Naive B cell (primary cell): ENCODE measurements around the gene CADM4. TPM values are rescaled to one million over a fixed set of nuclear protein-coding genes. Genes with fewer than 3 reads are reported as not detected.
A peak's percentile ranks its signal among the peaks of the same experiment; 100 is the strongest.
"Not testable (repeated sequence)": the region's sequence is repeated elsewhere in the genome, so short reads cannot be mapped to it uniquely, and the experiment has no call there.

Experiments used
- ATAC-seq, 2 donors: fragments of 150-1000 bp; cut with Tn5 transposase; 2 replicates each; pipeline ENCODE4 v1.10.0; 2021; ENCODE audit warnings: low read depth in 2 of 2, mild to moderate bottlenecking in 2 of 2, moderate library complexity in 2 of 2
- DNase-seq: peaks from one replicate; pipeline ENCODE4 v3.0.0; 2022
- H3K27ac Mint-ChIP-seq, 6 donors: one replicate each; pipeline ENCODE4 v1.8.0; 2020 to 2022; ENCODE audit warnings: mild to moderate bottlenecking in 6 of 6, mixed read lengths in 6 of 6, moderate library complexity in 5 of 6, inconsistent platforms in 2 of 6
- H3K27me3 Mint-ChIP-seq, 3 donors: one replicate each; pipeline ENCODE4 v1.8.0; 2021 to 2022; ENCODE audit warnings: mixed read lengths in 3 of 3, mild to moderate bottlenecking in 1 of 3
- H3K36me3 Mint-ChIP-seq, 2 donors: one replicate each; pipeline ENCODE4 v1.8.0; 2020 to 2022; ENCODE audit warnings: mixed read lengths in 2 of 2, inconsistent platforms in 1 of 2, mild to moderate bottlenecking in 1 of 2
- H3K4me1 Mint-ChIP-seq, 3 donors: one replicate each; pipeline ENCODE4 v1.8.0; 2020 to 2022; ENCODE audit warnings: mixed read lengths in 3 of 3, inconsistent platforms in 1 of 3, mild to moderate bottlenecking in 1 of 3, moderate library complexity in 1 of 3
- H3K4me3 Mint-ChIP-seq, 8 donors: one replicate each; pipeline ENCODE4 v1.8.0; 2020 to 2022; ENCODE audit warnings: mild to moderate bottlenecking in 8 of 8, mixed read lengths in 8 of 8, moderate library complexity in 8 of 8, inconsistent platforms in 2 of 8
- H3K9me3 Mint-ChIP-seq, 7 donors: one replicate each; pipeline ENCODE4 v1.8.0; 2020 to 2022; ENCODE audit warnings: mixed read lengths in 7 of 7, mild to moderate bottlenecking in 5 of 7, inconsistent platforms in 2 of 7, moderate library complexity in 1 of 7
- polyA plus RNA-seq, 6 donors: library from polyadenylated mRNA; unstranded; fragments of 300-500 nt; fragmentation: Illumina TruSeq; gene quantifications; one replicate each; pipeline ENCODE4 v1.2.3, GENCODE V29; 2021; ENCODE audit warnings: low read depth in 6 of 6

Gene CADM4
- polyA plus RNA-seq, 6 donors from 2014 or later: 0.12 to 0.22 (median 0.19) TPM; not detected in 2

DNA sequence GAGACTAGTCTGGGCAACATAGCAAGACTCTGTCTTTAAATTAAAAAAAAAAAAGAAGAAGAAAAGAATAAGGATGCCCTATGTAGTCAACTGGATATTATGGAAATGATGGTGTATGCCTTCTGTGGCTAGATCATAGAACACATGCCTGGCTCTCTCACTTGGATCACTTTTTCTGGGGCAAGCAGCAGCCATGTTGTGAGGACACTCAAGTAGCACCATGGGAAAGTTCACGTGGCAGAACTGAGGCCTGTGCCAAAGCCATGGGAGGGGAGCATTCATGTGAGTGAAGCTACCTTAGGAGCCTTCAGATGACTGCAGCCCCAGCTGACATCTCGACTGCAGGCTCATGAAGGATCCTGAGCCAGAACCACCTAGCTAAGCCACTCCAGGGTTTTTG lies 18.4 kb upstream of the CADM4 start:
- DNase-seq: no peak
- H3K4me1 Mint-ChIP-seq: peaks cover 2 to 5% (median 4%) of the 10 kb centered on the region in 3 donors
- no peak for ATAC-seq

DNA sequence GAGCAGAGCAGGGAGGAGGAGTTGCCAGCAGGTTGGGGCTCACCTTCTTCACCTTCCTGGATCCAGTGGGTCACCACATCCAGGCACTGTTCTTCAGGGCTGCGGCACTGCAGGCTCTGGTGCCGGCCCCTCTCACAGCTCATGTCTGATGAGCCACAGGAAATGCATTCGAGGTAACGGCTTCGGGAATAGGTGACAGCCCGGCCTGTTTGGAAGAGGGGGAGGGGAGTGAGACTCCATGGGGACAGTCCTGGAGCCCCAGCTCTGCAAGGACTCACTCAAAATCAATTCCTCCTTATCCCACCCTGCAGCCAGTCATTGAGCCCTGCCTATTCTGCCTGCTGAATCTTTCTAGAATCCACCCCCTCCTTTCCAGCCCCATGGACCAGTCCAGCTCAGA lies 16.8 kb upstream of the CADM4 start:
- peaks cover 2 to 12% (median 6%) of the 10 kb centered on the region in 7 donors for H3K9me3 Mint-ChIP-seq
- ATAC-seq: no peak
- no peaks in the 10 kb centered on the region for H3K27me3 Mint-ChIP-seq
- no peaks in the 10 kb centered on the region for H3K36me3 Mint-ChIP-seq
- H3K4me1 Mint-ChIP-seq: peaks cover 3 to 5% (median 4%) of the 10 kb centered on the region in 3 donors
- no peak overlapping the region for H3K4me3 Mint-ChIP-seq
- H3K27ac Mint-ChIP-seq: no peak overlapping the region
- no peak for DNase-seq

More for the DNA sequence above, 18.4 kb upstream of the CADM4 start:
- Mint-ChIP-seq H3K9me3 (peaks cover 2 to 12% (median 6%) of the 10 kb centered on the region in 7 donors), H3K4me3 (no peak overlapping the region), H3K27ac (peak overlapping the region in 1 of 6 donors; percentile 59), H3K27me3 (no peaks in the 10 kb centered on the region), H3K36me3 (no peaks in the 10 kb centered on the region)

DNA sequence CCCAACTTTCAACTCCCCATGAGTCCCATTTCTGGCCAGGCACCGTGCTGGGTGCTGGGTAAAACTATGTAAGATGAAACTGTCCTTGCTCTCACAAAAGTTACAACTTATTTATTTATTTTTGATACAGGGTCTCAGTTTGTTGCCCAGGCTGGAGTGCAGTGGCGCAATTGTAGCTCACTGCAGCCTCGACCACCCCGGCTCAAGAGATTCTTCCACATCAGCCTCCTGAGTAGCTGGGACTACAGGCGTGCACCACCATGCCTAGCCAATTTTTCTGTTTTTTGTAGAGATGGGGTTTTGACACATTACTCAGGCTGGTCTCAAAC lies 12.9 kb upstream of the CADM4 start:
- H3K27ac Mint-ChIP-seq: no peak overlapping the region
- H3K27me3 Mint-ChIP-seq: peaks cover 0 to 7% (median 0%) of the 10 kb centered on the region in 3 donors
- DNase-seq: no peak
- H3K36me3 Mint-ChIP-seq: no peaks in the 10 kb centered on the region
- H3K4me3 Mint-ChIP-seq: no peak overlapping the region
- H3K9me3 Mint-ChIP-seq: peaks cover 0 to 5% (median 0%) of the 10 kb centered on the region in 7 donors
- peaks cover 2 to 5% (median 3%) of the 10 kb centered on the region in 3 donors for H3K4me1 Mint-ChIP-seq
- no peak for ATAC-seq

DNA sequence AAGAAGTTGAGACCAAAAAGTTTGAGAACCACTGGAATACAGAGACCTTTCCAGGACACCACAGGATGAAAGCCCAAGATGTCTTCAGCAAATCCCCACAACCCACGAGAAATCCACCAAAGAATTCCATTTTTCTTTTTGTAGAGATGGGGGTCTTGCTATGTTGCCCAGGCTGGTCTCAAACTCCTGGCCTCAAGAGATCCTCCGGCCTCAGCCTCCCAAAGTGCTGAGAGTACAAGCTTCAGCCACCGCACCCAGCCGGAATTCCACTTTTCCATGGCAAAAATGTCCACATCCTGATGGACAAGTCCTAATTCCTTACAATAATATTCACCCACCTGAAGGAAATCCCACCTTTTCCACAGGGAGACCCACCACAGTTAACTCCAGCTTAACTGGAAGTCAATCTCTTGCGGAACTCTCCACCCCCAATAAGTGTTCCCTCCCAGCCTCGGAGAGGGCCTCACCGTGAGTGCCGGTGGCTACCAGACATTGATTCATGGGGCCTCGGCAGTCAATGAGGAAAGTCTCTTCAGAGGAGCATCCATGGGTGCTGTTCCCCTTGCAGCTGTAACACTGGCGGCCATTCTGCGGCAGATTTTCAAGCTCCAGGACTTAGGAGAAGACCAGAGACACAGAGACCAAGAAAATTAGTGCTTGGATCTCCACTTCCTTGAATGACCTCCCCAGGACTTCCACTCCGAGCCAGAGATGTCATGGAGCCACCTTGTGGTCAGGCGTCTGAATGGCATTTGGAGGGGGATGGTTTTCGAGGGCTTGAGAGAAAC lies 12.3 kb upstream of the CADM4 start:
- peaks cover 0 to 12% (median 0%) of the 10 kb centered on the region in 3 donors for H3K27me3 Mint-ChIP-seq
- peaks cover 0 to 5% (median 0%) of the 10 kb centered on the region in 3 donors for H3K4me1 Mint-ChIP-seq
- H3K9me3 Mint-ChIP-seq: peaks cover 0 to 4% (median 0%) of the 10 kb centered on the region in 7 donors
- peak; percentile 53 to 61 for ATAC-seq
- H3K27ac Mint-ChIP-seq: no peak overlapping the region
- no peak overlapping the region for H3K4me3 Mint-ChIP-seq
- no peaks in the 10 kb centered on the region for H3K36me3 Mint-ChIP-seq
- DNase-seq: peak; percentile 39

DNA sequence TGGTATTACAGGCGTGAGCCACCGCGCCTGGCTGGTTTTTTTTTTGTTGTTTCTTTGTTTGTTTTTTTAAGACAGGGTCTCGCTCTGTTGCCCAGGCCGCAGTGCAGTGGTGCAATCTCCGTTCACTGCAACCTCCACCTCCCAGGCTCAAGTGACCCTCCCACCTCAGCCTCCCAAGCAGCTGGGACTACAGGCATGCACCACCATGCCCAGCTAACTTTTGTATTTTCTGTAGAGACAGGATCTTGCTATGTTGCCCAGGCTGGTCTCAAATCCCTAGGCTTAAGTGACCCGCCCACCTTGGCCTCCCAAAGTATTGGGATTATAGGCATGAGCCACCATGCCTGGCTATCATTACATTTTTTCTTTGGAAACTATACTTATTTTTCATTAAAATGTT lies 10.6 kb upstream of the CADM4 start:
- H3K9me3 Mint-ChIP-seq, H3K27ac Mint-ChIP-seq, H3K4me1 Mint-ChIP-seq, ATAC-seq, H3K4me3 Mint-ChIP-seq, H3K36me3 Mint-ChIP-seq, DNase-seq: not testable (repeated sequence)
- H3K27me3 Mint-ChIP-seq: peaks cover 0 to 12% (median 0%) of the 10 kb centered on the region in 3 donors

DNA sequence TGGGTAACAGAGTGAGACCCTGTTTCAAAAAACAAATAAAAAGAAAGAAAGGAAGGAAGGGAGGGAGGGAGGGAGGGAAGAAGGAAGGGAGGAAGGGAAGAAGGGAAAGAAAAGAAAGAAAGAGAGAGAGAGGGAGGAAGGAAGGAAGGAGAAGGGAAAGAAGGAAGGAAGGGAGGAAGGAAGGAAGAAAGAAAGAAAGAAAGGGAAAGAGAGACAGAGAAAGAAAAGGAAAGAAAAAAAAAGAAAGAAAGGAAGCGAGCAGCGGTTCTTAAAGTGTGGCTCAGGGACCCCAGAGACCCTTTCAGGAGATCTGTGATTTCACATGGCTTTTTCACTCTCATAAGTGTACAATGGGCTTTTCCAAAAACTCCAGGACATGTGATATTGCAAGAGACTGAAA lies 9.9 kb upstream of the CADM4 start:
- ATAC-seq (no peak), DNase-seq (no peak)
- H3K4me1 Mint-ChIP-seq: peaks cover 0 to 5% (median 0%) of the 10 kb centered on the region in 3 donors
- no peak overlapping the region for H3K4me3 Mint-ChIP-seq
- H3K27me3 Mint-ChIP-seq: peaks cover 0 to 12% (median 2%) of the 10 kb centered on the region in 3 donors
- H3K9me3 Mint-ChIP-seq: peaks cover 0 to 6% (median 0%) of the 10 kb centered on the region in 7 donors
- H3K27ac Mint-ChIP-seq: peak overlapping the region in 1 of 6 donors; percentile 69
- no peaks in the 10 kb centered on the region for H3K36me3 Mint-ChIP-seq

DNA sequence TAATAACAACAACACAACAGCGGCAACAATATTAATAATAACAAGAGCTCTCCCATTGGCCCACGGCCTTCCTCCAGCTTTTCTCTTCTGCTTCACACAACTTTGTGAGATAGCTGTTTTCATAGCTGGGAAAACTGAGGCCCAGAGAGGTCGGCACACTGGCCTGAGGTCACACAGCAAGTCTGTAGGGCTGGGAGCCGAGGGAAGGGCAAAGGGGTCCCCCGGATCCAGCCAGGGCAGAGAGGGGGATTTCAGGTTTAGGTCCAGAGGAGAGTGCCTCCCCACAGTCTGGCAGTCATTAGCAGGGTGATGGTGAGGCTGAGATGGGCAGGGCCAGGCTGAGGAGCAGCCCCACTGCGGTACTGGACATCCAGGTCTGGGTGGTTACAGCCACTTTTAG lies 9.0 kb upstream of the CADM4 start:
- Mint-ChIP-seq H3K36me3 (no peaks in the 10 kb centered on the region), H3K4me1 (peaks cover 0 to 5% (median 0%) of the 10 kb centered on the region in 3 donors), H3K9me3 (peaks cover 0 to 6% (median 0%) of the 10 kb centered on the region in 7 donors), H3K27me3 (peaks cover 0 to 12% (median 8%) of the 10 kb centered on the region in 3 donors), H3K4me3 (peak overlapping the region in 1 of 8 donors; percentile 29), H3K27ac (no peak overlapping the region)
- DNase-seq (no peak), ATAC-seq (no peak)

DNA sequence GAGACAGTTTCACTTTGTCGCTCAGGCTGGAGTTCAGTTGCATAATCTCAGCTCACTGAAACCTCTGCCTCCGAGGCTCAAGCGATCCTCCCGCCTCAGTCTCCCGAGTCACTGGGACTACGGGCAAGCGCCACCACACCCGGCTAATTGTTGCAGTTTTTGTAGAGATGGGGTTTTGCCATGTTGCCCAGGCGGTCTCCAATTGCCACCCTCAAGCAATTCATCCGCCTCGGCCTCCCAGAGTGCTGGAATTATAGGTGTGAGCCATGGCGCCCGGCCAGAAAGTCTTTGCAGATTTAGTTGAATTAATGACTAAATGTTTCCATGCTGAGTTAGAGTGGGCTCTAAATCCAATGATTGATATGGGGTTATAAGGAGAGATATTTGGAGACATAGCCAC lies 4.5 kb upstream of the CADM4 start:
- ATAC-seq: no peak
- Mint-ChIP-seq H3K27ac (no peak overlapping the region), H3K27me3 (peaks cover 11 to 40% (median 28%) of the 10 kb centered on the region in 3 donors), H3K4me3 (no peak overlapping the region), H3K36me3 (no peaks in the 10 kb centered on the region), H3K4me1 (peaks cover 9 to 17% (median 14%) of the 10 kb centered on the region in 3 donors), H3K9me3 (peaks cover 0 to 6% (median 0%) of the 10 kb centered on the region in 7 donors)
- no peak for DNase-seq

DNA sequence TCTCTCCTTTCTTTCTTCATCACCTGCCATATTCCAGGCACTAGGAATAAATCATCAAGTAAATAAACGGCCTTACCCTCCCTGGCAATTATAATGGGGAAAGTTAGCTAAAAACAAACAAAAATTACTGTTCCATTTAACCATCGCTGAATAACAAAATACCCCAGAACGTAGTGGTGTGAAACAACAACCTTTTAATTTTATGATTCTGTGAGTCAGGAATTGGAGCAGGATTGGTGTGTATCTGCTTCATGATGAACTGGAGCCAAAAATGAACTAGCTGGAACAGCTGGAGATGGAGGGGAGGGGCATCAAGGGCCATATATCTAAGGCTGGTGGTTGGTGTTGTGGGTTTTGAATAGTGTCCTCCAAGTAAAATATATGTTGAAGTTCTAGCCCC lies 3.7 kb upstream of the CADM4 start:
- no peak for DNase-seq
- ATAC-seq: no peak
- Mint-ChIP-seq H3K27me3 (peaks cover 11 to 48% (median 37%) of the 10 kb centered on the region in 3 donors), H3K36me3 (no peaks in the 10 kb centered on the region), H3K9me3 (peaks cover 0 to 6% (median 0%) of the 10 kb centered on the region in 7 donors), H3K4me3 (peak overlapping the region in 1 of 8 donors; percentile 29), H3K4me1 (peaks cover 18 to 26% (median 23%) of the 10 kb centered on the region in 3 donors), H3K27ac (peak overlapping the region in 1 of 6 donors; percentile 44)

DNA sequence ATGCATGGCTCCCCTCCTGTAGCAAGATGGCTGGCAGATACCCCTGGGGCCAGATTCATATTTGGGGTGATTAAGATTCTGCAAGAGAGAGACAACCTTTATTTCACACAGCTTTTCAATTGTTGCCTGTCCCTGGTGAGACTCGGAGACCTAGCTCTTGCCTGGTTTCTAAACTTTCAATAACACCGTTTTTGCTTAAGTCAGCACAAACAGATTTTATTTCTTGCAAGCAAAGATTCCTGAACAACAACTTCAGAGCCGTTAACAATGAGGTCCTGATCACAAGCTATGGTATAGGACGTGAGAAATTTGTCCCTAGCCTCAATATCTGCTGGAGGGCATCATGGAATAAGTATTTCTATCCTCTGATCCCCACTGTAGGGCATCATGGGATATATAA lies 2.9 kb upstream of the CADM4 start:
- Mint-ChIP-seq H3K4me3 (peak overlapping the region in 3 of 8 donors; percentile 12 to 29 (median 24)), H3K4me1 (peaks cover 23 to 27% (median 25%) of the 10 kb centered on the region in 3 donors), H3K27ac (no peak overlapping the region), H3K9me3 (peaks cover 0 to 6% (median 0%) of the 10 kb centered on the region in 7 donors), H3K36me3 (no peaks in the 10 kb centered on the region), H3K27me3 (peaks cover 11 to 44% (median 44%) of the 10 kb centered on the region in 3 donors)
- no peak for DNase-seq
- no peak for ATAC-seq

DNA sequence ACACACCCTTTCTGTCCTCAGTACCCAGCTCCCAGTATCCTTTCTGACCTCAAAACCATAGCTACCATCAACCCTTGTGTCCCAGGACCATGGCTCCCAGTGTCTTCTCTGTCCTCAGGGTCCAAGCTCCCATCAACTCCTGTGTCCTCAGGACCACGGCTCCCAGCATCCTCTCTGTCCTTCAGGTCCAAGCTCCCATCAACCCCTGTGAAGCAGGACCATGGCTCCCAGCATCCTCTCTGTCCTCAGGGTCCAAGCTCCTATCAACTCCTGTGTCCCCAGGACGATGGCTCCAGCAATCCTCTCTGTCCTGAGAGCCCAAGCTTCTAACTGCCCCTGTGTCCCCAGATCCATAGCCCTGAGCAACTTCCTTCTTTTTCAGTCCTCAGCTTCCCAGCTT lies 1.7 kb upstream of the CADM4 start:
- Mint-ChIP-seq H3K27me3 (peaks cover 11 to 55% (median 49%) of the 10 kb centered on the region in 3 donors), H3K27ac (peak overlapping the region in 1 of 6 donors; percentile 89), H3K4me1 (peaks cover 23 to 29% (median 27%) of the 10 kb centered on the region in 3 donors), H3K9me3 (peaks cover 0 to 5% (median 0%) of the 10 kb centered on the region in 7 donors), H3K36me3 (no peaks in the 10 kb centered on the region), H3K4me3 (peak overlapping the region; percentile 66 to 87 (median 81))
- DNase-seq (no peak), ATAC-seq (no peak)

DNA sequence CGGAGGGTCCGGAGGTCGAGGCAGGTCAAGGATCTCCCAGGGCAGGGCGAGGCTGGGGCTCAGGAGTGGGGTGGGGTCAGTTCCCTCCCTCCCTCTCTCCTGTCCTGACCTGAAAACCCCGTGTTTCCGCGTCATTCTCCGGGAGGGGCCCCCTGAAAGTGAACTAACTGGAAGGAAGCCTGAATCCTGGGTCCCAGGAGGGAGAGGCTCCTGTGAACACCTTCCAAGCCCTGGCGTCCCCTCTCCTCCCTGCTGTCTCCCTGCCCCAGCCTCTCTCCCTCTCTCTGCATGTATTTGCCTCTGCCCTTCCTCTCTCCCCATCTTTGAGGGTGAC lies 741 bp upstream of the CADM4 start:
- Mint-ChIP-seq H3K27me3 (peaks cover 11 to 58% (median 57%) of the 10 kb centered on the region in 3 donors), H3K4me1 (peaks cover 23 to 29% (median 28%) of the 10 kb centered on the region in 3 donors), H3K4me3 (peak overlapping the region; percentile 66 to 91 (median 84)), H3K36me3 (no peaks in the 10 kb centered on the region), H3K9me3 (no peaks in the 10 kb centered on the region), H3K27ac (peak overlapping the region in 2 of 6 donors; percentile 24 to 47)
- DNase-seq (no peak), ATAC-seq (no peak)

DNA sequence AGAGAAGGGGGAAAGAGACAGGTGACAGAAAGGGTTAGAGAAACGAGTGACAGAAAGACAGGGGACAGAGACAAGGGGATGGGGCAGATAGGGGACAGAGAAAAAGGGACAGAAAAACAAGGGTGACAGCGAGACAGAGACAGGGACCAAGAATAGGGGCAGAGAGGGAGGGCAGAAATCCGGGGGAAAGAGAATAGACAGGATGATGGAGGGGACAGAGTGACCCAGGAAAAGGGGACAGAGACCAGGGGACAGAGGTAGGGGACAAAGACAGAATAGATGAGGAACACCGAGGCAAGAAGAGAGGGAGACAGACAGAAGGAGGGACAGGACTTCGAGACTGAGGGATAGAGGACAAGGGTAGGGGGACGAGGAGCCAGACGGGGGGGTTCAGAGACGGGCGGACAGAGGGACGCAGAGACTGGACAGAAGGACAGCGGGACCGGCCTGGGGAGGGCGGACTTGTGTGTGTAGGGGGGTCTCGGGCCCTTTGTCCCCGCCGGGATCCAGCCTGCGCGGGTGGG lies 593 bp downstream of the CADM4 start:
- peaks cover 23 to 34% (median 33%) of the 10 kb centered on the region in 3 donors for H3K4me1 Mint-ChIP-seq
- ATAC-seq: peak in 1 of 2 donors; percentile 10
- H3K4me3 Mint-ChIP-seq: peak overlapping the region; percentile 57 to 92 (median 83)
- H3K36me3 Mint-ChIP-seq: no peaks in the 10 kb centered on the region
- DNase-seq: no peak
- no peaks in the 10 kb centered on the region for H3K9me3 Mint-ChIP-seq
- peak overlapping the region in 5 of 6 donors; percentile 16 to 90 (median 46) for H3K27ac Mint-ChIP-seq
- H3K27me3 Mint-ChIP-seq: peaks cover 11 to 64% (median 58%) of the 10 kb centered on the region in 3 donors
